T-helper 9 cell (primary cell): ENCODE data around the gene DCAF10.
A peak's percentile ranks its signal among the peaks of the same experiment; 100 is the strongest.
"Not testable (repeated sequence)": the region's sequence is repeated elsewhere in the genome, so short reads cannot be mapped to it uniquely, and the experiment has no call there.

Source experiments
- DNase-seq: peaks from one replicate; pipeline ENCODE4 v3.0.0-alpha.2; 2020

Gene DCAF10

DNA sequence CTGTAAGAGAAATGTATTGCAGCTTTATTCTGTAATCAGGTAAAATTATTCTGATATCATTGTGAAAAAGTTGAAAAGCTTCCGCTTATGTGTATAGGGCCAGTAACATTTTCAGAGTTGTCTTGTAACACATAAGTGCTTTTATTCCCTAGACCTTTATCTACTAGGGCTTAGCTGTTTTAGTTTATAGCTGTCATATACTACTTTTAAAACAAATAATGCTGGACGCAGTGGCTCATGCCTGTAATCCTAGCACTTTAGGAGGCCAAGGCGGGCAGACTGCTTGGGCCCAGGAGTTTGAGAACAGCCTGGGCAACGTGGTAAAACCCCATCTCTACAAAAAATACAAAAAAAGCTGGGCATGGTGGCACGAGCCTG is 70.2 kb downstream of the DCAF10 start:
- DNase-seq, result no peak

DNA sequence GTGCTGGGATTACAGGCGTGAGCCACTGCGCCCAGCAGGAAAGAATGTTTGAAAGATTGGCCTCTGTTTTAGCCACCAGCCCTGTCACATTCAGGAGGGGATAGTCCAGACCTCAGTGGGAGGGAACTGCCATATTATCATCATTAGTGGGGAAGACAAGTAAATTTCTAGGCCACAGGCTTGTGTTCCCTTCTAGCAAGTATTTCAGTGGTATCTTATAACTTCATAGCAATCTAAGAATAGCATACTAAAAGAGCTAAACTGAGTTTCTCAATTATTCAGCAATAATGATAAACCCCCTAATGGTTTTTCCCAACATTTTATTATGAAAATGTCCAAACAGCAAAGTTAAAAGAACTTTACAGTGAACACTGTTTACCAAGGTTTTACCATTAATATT is 73.4 kb downstream of the DCAF10 start:
- no peak for DNase-seq

DNA sequence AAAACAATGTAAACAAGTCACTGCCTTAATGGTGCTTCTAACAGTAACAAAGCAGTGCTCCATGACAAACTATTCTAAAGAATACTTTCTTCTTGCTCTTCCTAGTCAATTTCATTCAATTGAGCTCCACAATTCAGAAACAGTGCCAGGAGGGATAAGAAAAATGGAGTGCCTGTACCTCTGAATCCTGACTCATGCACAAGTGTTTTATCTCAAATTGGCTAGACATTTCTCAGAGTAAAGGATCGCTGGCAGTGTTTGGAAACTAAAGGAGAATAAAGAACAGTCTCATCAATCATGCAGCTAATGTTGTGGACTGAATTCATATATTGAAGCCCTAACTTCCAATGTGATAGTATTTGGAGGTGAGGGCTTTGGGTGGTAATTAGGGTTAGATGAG is 75.8 kb downstream of the DCAF10 start:
- no peak for DNase-seq

DNA sequence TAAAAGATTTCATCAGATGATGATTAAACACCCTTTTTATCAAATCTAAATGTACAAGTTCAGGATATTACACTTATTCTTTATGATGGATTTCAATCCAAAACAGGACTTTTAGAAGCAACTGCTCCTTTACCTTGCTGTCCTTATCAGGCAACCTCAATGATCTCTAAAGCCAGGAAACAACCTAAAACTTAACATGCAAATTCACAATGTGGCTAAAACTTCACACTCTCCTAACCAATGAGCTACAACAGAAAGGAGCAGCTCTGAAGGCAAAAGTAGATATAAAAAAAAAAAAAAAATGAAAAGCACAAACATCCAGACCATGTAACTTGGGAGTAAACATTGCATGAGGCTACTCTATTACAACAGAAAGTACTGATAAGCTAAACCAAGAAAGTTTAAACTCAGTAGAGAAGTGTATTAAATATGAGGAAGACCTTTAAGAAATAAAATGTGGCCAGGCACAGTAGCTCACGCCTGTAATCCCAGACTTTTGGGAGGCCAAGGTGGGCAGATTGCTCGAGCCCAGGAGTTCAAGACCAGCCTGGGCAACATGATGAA is 80.4 kb downstream of the DCAF10 start:
- no peak for DNase-seq

- not testable (repeated sequence) for DNase-seq
Observed at GRCh38 chr9:37887977-37888583, 87.5 kb downstream of the DCAF10 start.

DNA sequence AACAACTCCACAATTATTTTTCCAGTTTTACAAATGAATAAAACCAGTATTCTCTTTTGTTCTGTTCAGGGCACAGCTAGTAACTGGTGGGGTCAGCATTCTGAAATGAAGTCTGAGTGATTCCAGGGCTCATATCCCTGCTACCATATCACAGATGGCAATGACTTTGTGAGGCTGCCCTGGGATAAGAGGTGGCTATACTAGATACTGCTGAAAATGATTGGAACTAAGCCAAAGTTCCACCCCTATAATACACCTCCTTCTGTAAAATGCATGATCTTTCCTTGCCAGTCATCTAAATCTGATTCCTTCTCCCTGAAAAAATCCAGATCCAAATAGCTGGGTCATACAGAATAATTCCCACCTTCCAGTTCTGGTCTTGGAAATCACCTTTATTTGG is 88.9 kb downstream of the DCAF10 start:
- DNase-seq, result no peak

GRCh38 chr9:37891042-37891441 is 90.4 kb downstream of the DCAF10 start:
- DNase-seq, result not testable (repeated sequence)

GRCh38 chr9:37892063-37892462 is 91.5 kb downstream of the DCAF10 start:
- no peak for DNase-seq

DNA sequence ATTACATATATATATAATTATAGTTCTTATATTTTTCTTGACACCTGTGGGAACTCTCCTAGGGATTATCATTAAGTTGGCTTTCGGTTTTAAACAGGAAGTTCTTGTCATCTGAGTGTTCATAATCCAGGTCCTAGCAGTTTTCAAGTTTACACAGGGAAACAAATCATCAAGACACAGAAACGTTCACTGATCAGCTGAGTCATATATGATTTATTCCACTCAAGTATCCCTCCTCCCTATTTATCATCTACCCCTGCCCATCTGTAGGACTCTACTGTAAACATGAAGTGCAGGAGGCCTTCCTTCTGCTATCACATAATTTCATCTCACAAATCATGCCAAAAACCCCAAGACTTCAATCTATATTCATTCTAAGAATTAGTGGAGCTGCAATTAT is 97.1 kb downstream of the DCAF10 start:
- DNase-seq, result no peak

DNA sequence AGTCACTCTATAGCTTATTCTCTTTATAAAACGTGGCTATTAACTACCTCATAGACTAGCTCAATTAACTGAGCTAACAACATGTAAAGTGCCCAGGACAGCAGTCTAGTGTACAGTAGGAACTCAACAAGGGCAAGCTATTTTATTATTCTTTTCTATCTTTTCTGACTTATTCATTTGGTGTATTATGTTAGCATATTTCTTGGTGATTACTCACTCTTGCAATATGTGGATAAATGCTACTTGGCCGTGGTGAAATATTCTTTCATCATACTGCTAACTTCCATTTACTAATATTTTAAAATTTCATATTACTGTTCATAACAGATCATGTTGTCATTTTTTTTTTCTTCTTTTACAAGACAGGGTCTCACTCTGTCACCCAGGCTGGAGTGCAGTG is 98.4 kb downstream of the DCAF10 start:
- DNase-seq, result no peak

GRCh38 chr9:37902131-37902530 is 101.5 kb downstream of the DCAF10 start:
- no peak for DNase-seq

- no peak for DNase-seq
Observed at GRCh38 chr9:37902796-37903646, 102.4 kb downstream of the DCAF10 start.

- DNase-seq, result peak; percentile 97
Observed at GRCh38 chr9:37903647-37904444, 103.2 kb downstream of the DCAF10 start, which contains the start of gene SLC25A51. SLC25A51 (minus strand) TSS chr9:37904127; CDS start chr9:37888550, 15,577 bp downstream.

GRCh38 chr9:37904445-37905130 is 104.0 kb downstream of the DCAF10 start:
- DNase-seq, result no peak

DNA sequence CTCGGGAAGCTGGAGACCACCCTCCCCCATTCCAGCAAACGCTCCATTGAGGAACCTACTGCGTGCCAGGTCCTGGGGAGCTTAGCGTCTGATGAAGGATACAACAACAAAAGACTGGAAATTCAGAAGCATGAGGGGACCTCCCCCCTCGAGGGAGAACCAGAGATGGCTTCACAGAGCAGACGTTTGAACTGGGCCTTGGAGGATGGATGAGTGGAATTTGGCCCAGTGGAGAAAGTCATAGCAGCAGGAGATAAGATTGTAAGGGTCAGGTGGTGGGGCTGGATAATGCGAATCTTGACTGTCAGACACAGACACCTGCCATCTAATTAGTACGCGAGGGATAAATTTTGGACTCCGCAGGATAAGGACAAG is 104.5 kb downstream of the DCAF10 start:
- no peak for DNase-seq

DNA sequence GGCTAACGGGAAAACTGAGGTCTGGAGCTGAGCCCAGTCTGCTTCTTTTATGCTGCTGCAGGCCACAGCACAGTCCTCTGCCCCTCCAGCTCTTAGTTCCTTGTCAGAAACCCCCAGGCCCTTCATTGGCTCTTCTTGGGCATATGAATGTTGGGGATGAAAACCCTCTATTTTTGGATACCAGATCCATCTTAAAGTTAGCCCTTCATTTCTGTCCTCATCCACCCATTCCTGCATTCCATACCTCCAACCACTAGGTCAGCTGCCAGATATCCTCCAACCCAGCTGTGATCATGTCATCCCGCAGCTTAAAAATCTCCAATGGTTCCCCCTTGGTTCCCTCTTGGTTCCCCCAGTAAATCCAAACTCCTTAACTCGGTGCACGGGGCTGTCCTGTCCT is 105.2 kb downstream of the DCAF10 start:
- DNase-seq, result no peak

DNA sequence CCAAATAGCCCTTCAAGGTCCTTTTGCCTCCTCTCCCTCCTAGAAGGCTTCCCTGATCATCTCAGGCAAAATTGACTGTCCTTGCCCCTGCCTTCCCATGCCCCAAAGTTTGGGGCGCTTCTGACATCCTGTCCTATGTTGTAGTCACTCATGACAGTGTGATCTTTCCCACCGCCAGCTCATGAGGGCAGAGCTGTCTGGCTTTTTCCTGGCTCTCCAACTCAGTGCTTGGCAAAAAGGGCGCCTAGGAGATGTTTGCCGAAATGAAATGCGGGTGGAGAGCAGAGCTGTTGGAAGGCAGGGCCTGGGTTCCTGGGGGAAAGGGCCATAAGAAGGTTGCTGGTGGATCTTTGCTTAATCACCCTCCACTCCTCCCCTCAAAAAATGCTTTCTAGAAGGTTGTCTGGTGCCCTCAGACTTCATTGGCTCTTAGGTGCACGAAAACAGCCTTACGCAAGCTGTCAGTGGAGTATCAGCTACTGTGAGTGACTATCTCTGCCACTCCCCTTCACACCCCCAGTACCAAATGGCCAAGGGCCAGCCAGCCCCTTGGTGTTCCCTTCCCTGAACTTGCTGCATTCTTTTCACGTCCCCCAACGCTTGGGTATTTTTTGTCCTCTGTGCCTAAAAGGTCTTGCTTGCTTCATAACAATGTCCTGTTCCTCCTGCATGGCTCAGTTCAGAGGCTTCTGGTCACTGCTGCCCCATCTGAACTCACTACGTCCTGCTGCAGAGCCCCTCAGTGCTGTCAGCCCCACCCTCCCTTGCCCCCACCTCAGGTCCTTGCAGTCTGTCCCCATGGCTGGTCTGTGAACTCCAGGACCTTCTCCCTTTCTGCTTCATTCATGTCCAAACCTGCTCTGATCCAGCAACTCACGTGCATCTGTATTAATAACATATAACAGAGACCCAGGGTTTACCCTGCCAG is 106.0 kb downstream of the DCAF10 start:
- no peak for DNase-seq

GRCh38 chr9:37908283-37908682 is 107.7 kb downstream of the DCAF10 start:
- no peak for DNase-seq

DNA sequence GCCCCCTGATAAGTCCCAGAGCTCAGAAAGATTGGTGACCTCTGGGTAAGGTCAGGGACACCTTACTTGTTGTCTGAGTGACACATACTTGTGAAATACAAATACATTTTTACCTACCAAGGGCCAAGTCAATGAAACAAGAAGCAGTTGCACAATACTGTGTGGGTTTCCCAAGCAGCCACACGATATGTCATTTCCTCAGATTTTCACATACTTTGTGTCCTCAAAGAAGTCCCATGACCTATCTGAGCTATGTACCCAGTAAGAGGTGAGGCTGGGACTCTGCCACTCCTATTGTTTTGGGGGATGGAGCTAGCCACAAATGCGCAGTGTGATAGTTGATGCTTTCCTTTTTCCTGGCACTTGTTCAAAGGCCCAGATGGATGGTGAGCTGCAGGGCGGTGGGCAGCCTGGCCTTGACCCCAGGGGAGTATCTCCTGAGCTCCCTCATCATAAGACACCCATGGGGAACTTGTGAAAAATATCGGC is 108.1 kb downstream of the DCAF10 start:
- no peak for DNase-seq

GRCh38 chr9:37909326-37909725 is 108.7 kb downstream of the DCAF10 start:
- DNase-seq, result no peak

GRCh38 chr9:37909836-37910235 is 109.2 kb downstream of the DCAF10 start:
- DNase-seq, result not testable (repeated sequence)
